NK-92 (cell line): ENCODE data around the gene SLC4A11.

Experiments used
- DNase-seq: peaks from one replicate; lab custom pipeline; 2025; ENCODE audit not compliant: unreplicated experiment; lab: John Stamatoyannopoulos, UW

Gene SLC4A11

GRCh38 chr20:3239026-3239866, at the start of gene SLC4A11:
TSS of gene SLC4A11 (minus strand) at chr20:3239190. CDS start at chr20:3239137, 53 bp downstream.
- DNase-seq, result no peak

DNA sequence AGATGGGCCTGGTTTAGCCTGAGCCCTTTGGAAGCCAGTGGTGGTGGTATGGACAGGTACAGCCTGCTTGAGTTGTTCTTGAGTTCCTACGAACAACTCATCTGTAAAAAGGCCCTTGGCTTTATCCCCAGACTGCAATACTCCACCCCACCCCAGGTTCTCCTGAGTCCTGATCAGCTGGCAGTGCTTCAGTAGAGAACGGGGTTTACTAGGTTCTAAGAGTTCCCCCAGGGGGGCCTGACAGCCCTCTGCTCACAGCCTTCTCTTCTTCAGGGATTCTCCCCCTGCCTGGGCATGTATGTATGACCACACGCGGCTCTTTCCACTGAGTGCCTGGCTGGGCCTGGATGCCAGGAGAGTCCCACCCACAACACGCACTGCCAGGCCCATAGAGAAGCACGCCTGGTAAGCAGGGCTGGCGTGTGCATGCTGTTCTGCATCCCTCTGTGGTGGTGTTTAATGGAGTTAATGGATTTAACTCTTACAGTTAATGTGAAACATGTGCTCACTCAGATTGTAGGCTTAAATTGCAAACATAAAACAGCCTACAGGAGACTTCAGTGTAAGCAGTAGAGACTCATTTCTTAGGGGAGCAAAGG, 44.3 kb upstream of the SLC4A11 start:
- DNase-seq, result no peak

- no peak for DNase-seq
Observed at GRCh38 chr20:3282271-3283221, 43.6 kb upstream of the SLC4A11 start.

GRCh38 chr20:3281437-3281836, 42.4 kb upstream of the SLC4A11 start:
- DNase-seq, result no peak

DNA sequence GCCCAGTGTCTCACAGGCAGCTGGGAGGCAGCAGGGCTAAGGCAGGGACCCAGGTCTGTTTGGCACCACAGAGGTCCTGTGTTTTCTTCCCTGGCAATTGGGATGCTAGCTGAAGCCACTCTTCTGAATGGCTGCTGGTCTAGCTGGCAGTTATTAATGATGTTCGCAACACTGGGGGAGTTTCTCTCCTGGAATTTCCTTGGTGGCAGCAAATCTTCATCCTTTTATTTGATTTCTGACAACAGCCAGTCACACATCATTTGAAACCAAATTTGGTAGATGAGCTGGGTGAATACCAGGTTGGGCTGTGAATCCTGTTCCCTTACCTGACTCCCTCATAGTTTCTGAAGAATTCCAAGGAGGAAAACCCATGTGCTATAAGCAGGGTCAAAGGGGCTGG, 40.8 kb upstream of the SLC4A11 start:
- DNase-seq, result no peak

DNA sequence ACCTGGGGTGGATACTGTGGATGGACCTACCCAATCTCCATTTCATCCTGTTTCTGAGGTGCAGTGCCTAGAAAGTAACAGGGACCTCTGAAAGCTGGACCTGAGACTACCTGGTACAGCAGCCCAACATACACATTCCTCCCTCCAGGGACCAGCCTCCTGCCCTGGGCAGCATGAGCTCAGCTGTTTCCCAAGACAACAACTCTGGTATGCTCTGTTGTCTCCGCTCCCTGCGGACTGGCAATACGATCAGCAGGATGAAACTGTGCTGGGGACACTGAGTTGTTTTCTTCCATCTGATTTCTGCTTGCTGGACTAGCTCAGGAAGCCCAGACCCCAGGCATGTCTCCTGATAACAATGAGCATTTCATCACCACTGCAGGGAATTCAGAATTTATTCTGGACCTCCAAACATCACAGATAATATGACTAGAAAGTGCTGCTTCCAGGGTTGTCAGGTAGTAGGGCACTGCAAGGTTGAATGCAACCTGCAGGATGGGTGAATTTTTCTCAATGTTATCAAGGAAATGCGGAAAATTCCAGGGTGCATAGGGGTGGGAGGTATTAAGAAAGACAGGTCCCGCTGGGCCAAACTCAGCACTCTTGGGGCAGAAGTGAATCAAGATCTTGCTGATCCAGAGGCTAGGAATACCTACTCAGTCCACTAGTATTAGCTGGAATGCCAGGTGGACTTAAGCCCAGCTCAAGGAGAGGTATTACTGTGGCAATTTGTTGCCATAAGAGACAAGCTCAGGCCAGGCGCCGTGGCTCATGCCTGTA, 38.9 kb upstream of the SLC4A11 start:
- DNase-seq, result no peak

DNA sequence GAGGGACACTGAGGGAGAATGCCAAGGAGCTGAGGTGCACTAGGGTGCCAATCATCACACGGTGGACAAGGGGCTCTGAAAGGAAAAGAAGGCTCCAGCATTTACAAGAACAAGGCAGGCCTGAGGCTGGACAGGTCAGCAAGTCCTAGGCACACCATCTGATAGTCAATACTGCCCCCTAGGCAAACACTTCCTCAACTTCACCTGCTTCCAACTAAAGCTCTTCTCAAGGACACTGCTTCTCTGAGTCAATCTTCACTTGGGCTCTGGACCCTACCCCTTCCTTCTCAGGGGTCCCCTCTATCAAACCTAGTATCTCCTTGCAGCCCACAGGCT, 37.7 kb upstream of the SLC4A11 start:
- no peak for DNase-seq

GRCh38 chr20:3275966-3276679, 37.1 kb upstream of the SLC4A11 start:
- DNase-seq, result no peak

GRCh38 chr20:3275064-3275935, 36.3 kb upstream of the SLC4A11 start:
- no peak for DNase-seq

DNA sequence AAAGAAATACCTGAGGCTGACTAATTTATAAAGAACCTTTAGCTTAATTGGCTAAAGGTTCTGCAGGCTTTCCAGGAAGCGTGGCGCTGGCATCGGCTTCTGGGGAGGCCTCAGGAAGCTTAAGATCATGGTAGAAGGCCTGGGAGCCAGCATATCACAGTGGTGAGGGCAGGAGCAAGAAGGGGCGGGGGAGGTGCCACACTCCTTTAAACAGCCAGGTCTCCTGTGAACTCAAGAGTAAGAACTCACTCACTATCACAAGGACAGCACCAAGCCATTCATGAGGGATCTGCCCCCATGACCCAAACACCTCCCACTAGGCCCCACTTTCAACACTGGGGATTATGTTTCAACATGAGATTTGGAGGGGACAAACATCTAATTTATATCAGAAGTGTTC, 34.4 kb upstream of the SLC4A11 start:
- DNase-seq, result no peak

GRCh38 chr20:3270051-3270450, 31.1 kb upstream of the SLC4A11 start:
- no peak for DNase-seq

DNA sequence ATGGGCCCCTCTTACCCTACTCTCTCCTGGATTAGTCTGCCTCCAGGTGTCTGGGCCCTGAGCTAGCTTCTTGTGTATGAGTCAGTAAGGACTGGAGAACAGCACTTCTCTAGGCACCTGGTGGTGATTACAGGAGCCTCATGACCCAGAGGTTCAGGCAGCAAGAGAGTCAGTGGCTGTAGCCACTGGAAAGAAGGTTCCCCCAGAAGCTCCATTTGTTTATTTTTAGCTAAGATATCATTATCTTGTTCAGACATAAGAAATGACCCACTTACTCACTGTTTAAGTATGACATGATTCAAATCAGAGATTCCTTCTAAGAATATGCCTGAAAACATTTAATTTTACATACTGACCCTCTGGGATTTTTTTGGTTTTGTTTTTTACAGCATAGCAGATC, 23.6 kb upstream of the SLC4A11 start:
- DNase-seq, result no peak

DNA sequence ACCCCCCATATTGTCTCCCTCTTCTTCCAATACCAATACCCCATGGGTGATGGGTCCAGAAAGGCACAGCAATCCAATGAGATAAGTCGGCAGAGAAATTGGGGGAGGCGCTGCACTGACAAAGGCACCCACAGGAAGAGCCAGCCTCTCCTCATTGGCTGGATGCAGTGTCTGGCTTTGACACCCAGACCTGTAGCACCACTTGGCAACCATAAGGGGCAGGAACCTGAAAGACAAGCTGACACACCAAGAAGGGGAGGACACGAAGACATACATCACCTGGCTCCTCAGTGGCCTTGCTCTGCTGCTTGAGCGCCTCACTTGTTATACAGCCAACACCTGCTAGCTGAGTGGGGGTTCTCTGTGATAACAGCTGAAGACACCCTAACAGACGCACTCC, 19.4 kb upstream of the SLC4A11 start:
- no peak for DNase-seq

DNA sequence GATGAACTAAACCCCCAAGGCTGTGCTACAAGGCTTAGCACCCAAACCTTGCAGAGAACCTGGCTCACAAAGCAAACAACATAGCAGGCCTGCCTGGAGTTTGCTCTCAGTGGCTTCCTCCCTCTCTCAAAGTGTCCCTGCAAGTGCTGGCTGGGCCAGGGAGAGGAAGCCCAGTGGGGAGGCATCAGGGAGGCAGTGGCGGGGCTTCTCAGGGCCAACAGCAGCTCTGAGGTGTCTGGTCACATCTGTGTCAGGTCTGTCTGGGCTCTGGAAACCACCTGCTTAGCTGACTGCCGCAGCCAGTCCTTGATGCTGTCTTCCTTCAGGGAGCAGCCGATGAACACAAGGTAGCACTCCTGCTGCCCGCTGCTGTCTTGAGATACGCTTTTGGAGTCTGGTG, 16.7 kb upstream of the SLC4A11 start:
- DNase-seq, result no peak

DNA sequence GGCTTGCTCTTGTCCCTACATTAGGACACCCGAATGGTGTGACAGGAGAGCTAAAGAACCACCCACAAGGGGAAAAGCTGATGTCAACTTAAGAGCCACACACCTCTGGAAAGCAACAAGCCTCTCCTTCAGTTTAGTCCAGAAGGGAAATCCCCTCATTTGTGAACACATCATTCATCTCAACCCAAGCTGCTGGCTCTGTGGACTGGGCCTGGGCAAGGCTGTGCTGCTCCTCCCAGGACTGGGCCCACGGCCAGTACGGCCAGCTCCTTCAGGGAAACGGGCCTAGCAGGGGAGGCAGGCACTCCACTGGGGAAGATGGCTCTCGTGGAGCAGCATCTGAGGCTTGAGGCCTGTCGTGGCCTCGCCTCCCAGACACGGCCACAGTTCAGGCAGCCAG, 12.8 kb upstream of the SLC4A11 start:
- no peak for DNase-seq

- no peak for DNase-seq
Observed at GRCh38 chr20:3250091-3250504, 11.1 kb upstream of the SLC4A11 start.

- no peak for DNase-seq
Observed at GRCh38 chr20:3248993-3249347, 10.0 kb upstream of the SLC4A11 start.

GRCh38 chr20:3248167-3248992, 9.4 kb upstream of the SLC4A11 start:
- DNase-seq, result no peak

- no peak for DNase-seq
Observed at GRCh38 chr20:3247638-3248037, 8.6 kb upstream of the SLC4A11 start.
